Loucy (cell line): ENCODE measurements around the gene FAM222A.

Experiments
- H2AFZ ChIP-seq: fragments of 200-600 bp; sonication (generic); 2 replicates; pipeline ENCODE4 v1.6.0; 2016; ENCODE audit warnings: antibody characterized with exemption, mild to moderate bottlenecking, low read length, moderate library complexity
- H3F3A ChIP-seq: fragments of 200-600 bp; 2 replicates; pipeline ENCODE4 v1.6.0; 2016; ENCODE audit warnings: antibody characterized with exemption, low read depth, mild to moderate bottlenecking
- H3K27me3 ChIP-seq: fragments of 200-600 bp; sonication (generic); 2 replicates; pipeline ENCODE4 v1.6.1; 2014; ENCODE audit warnings: low read length, mild to moderate bottlenecking; ENCODE audit not compliant: insufficient read depth, poor library complexity, severe bottlenecking
- H3K36me3 ChIP-seq: fragments of 200-600 bp; sonication (generic); 2 replicates; pipeline ENCODE4 v1.6.1; 2016; ENCODE audit warnings: low read length; ENCODE audit not compliant: insufficient read depth
- H3K4me1 ChIP-seq: fragments of 200-600 bp; sonication (generic); 2 replicates; pipeline ENCODE4 v1.5.1; 2014; ENCODE audit warnings: low read length, mild to moderate bottlenecking; ENCODE audit not compliant: insufficient read depth, poor library complexity, severe bottlenecking
- H3K4me2 ChIP-seq: fragments of 200-600 bp; sonication (generic); 2 replicates; pipeline ENCODE4 v1.6.0; 2014; ENCODE audit warnings: antibody characterized with exemption, low read length, low read depth, mild to moderate bottlenecking; ENCODE audit not compliant: poor library complexity, severe bottlenecking
- H3K4me3 ChIP-seq: fragments of 200-600 bp; sonication (generic); 2 replicates; pipeline ENCODE4 v1.5.1; 2014; ENCODE audit warnings: low read length, mild to moderate bottlenecking, mixed read lengths; ENCODE audit not compliant: poor library complexity, severe bottlenecking
- H3K79me2 ChIP-seq: fragments of 200-600 bp; sonication (generic); 2 replicates; pipeline ENCODE4 v1.6.1; 2014; ENCODE audit warnings: low read length; ENCODE audit not compliant: insufficient read depth
- H3K9ac ChIP-seq: fragments of 200-600 bp; sonication (generic); 2 replicates; pipeline ENCODE4 v1.6.0; 2014; ENCODE audit warnings: mild to moderate bottlenecking, low read depth, low read length, moderate library complexity; ENCODE audit not compliant: poor library complexity, severe bottlenecking
- H3K9me2 ChIP-seq: fragments of 200-600 bp; sonication (generic); replicated peaks from 2 replicates; pipeline ENCODE4 v1.6.1; 2016; ENCODE audit warnings: low read depth, low read length, mixed read lengths
- H3K9me3 ChIP-seq: fragments of 200-600 bp; sonication (generic); 2 replicates; pipeline ENCODE4 v1.6.1; 2014; ENCODE audit warnings: mild to moderate bottlenecking, antibody characterized with exemption, low read length, low read depth; ENCODE audit not compliant: insufficient read depth
- H4K20me1 ChIP-seq: fragments of 200-600 bp; sonication (generic); 2 replicates; pipeline ENCODE4 v1.6.0; 2014; ENCODE audit warnings: antibody characterized with exemption, low read length, mild to moderate bottlenecking; ENCODE audit not compliant: insufficient read depth, poor library complexity, severe bottlenecking
- EZH2phosphoT487 ChIP-seq: fragments of 200-600 bp; IDR thresholded peaks from 2 replicates; pipeline ENCODE4 v1.6.1; 2018; ENCODE audit warnings: antibody characterized with exemption, mild to moderate bottlenecking, moderate library complexity, borderline replicate concordance
- TF ChIP-seq, protein P1 (sequence below): fragments of 200-600 bp; sonication (generic); conservative IDR thresholded peaks from 2 replicates; pipeline ENCODE4 v1.5.1; 2014; ENCODE audit warnings: mild to moderate bottlenecking, antibody characterized with exemption, low read length

Gene FAM222A

GRCh38 chr12:109811624-109811995 is 98.0 kb downstream of the FAM222A start:
- no peaks in the 10 kb centered on the region for H3K27me3 ChIP-seq
- H3K4me3 ChIP-seq, result no peak overlapping the region
- H4K20me1 ChIP-seq, result no peaks in the 10 kb centered on the region
- H3K36me3 ChIP-seq, result no peaks in the 10 kb centered on the region
- H2AFZ ChIP-seq, result no peak overlapping the region
- no peaks in the 10 kb centered on the region for H3K9me2 ChIP-seq
- H3K9ac ChIP-seq, result no peak overlapping the region
- no peaks in the 10 kb centered on the region for H3F3A ChIP-seq
- no peak overlapping the region for H3K4me2 ChIP-seq
- no peaks in the 10 kb centered on the region for H3K4me1 ChIP-seq
- H3K79me2 ChIP-seq, result no peaks in the 10 kb centered on the region
- TF ChIP-seq EZH2phosphoT487, result no peak
- TF ChIP-seq, protein P1, sequence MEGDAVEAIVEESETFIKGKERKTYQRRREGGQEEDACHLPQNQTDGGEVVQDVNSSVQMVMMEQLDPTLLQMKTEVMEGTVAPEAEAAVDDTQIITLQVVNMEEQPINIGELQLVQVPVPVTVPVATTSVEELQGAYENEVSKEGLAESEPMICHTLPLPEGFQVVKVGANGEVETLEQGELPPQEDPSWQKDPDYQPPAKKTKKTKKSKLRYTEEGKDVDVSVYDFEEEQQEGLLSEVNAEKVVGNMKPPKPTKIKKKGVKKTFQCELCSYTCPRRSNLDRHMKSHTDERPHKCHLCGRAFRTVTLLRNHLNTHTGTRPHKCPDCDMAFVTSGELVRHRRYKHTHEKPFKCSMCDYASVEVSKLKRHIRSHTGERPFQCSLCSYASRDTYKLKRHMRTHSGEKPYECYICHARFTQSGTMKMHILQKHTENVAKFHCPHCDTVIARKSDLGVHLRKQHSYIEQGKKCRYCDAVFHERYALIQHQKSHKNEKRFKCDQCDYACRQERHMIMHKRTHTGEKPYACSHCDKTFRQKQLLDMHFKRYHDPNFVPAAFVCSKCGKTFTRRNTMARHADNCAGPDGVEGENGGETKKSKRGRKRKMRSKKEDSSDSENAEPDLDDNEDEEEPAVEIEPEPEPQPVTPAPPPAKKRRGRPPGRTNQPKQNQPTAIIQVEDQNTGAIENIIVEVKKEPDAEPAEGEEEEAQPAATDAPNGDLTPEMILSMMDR, result no peak
- no peaks in the 10 kb centered on the region for H3K9me3 ChIP-seq

DNA sequence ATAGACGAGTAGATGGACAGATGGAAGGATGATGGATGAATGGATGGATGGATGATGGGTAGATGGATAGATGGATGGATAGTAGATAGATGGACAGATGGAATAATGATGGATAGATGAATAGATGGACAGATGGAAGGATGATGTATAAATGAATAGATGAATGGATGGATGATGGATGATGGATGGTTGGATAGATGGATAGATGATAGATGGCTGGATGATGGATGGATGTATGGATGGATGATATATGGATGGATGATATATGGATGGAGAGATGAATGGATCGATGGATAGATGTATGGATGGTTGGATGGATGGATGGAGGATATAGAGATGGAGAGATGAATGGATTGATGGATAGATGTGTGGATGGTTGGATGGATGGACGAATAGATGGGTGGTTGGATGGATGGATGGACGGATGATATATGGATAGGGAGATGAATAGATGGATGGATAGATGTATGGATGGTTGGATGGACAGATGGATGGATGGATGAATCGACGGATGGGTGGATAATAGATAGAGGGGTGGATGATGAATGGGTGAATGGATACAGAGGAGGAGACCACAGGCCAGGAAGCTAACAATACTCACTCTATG is 100.3 kb downstream of the FAM222A start:
- Histone ChIP-seq H3F3A (no peaks in the 10 kb centered on the region), H3K4me2 (no peak overlapping the region), H4K20me1 (no peaks in the 10 kb centered on the region), H3K27me3 (no peaks in the 10 kb centered on the region), H3K4me3 (no peak overlapping the region), H3K4me1 (no peaks in the 10 kb centered on the region), H3K79me2 (no peaks in the 10 kb centered on the region), H2AFZ (no peak overlapping the region), H3K9me2 (no peaks in the 10 kb centered on the region), H3K9me3 (no peaks in the 10 kb centered on the region), H3K9ac (no peak overlapping the region), H3K36me3 (no peaks in the 10 kb centered on the region)
- TF ChIP-seq, protein P1, result no peak
- no peak for TF ChIP-seq EZH2phosphoT487

DNA sequence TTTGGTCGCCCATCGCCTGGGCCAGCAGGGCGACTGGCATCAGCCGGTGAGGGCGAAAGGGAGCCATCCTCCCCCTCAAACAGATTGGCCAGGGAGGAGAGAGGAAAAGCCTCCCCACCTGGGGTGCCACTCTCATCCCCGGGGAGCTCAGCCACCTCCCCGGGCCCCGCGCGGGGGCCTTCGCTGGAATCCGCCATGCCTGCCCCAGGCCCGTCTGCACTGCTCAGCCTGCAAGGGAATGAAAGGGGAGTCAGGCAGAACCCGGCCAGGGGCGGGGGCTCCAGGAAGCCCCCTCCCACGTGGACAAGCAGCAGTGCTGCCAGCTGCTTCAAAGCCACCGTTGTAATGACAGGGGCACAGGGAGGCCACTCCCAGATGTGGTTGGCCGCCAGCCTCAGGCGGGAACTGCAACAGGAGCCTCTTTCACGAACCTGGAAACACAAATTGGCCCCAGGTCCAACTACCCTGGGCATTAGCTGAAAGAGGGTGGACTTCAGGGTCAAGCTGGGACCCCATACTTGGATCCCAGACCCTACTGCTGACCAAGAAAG is 101.0 kb downstream of the FAM222A start:
- H4K20me1 ChIP-seq, result no peaks in the 10 kb centered on the region
- H3K4me3 ChIP-seq, result no peak overlapping the region
- H3K79me2 ChIP-seq, result no peaks in the 10 kb centered on the region
- TF ChIP-seq, protein P1, result no peak
- no peak for TF ChIP-seq EZH2phosphoT487
- H3F3A ChIP-seq, result no peaks in the 10 kb centered on the region
- no peak overlapping the region for H2AFZ ChIP-seq
- no peaks in the 10 kb centered on the region for H3K27me3 ChIP-seq
- no peaks in the 10 kb centered on the region for H3K36me3 ChIP-seq
- no peak overlapping the region for H3K9ac ChIP-seq
- H3K4me2 ChIP-seq, result no peak overlapping the region
- H3K9me3 ChIP-seq, result no peaks in the 10 kb centered on the region
- no peaks in the 10 kb centered on the region for H3K9me2 ChIP-seq
- H3K4me1 ChIP-seq, result no peaks in the 10 kb centered on the region
